GM12874 (cell line): ENCODE data around the gene CT47C1.

ENCODE experiments used
- CTCF ChIP-seq: IDR thresholded peaks from 2 replicates; pipeline ENCODE4 v1.5.1; 2011; ENCODE audit warnings: low read depth, mild to moderate bottlenecking, control low read depth, low read length, moderate library complexity; ENCODE audit not compliant: insufficient read depth

Gene CT47C1

GRCh38 chrX:119072744-119073143 is at the start of gene CT47C1:
TSS of gene CT47C1 (plus strand) at chrX:119072993. CDS start at chrX:119073226, 233 bp downstream.
- no peak for TF ChIP-seq CTCF

- no peak for TF ChIP-seq CTCF
Measured at GRCh38 chrX:119025900-119026299, 46.9 kb upstream of the CT47C1 start.

GRCh38 chrX:119028733-119029330 is 44.0 kb upstream of the CT47C1 start:
- TF ChIP-seq CTCF, result no peak

GRCh38 chrX:119030990-119031389 is 41.8 kb upstream of the CT47C1 start:
- TF ChIP-seq CTCF, result no peak

- TF ChIP-seq CTCF, result no peak
Measured at GRCh38 chrX:119036107-119037029, 36.4 kb upstream of the CT47C1 start.

GRCh38 chrX:119040432-119040831 is 32.4 kb upstream of the CT47C1 start:
- TF ChIP-seq CTCF, result no peak

- no peak for TF ChIP-seq CTCF
Measured at GRCh38 chrX:119041175-119041574, 31.6 kb upstream of the CT47C1 start.
